Measurements from ENCODE around the gene C3orf33. TPM values are rescaled to one million over a fixed set of nuclear protein-coding genes. Genes with fewer than 3 reads are reported as not detected.
"Not testable (repeated sequence)": the region's sequence is repeated elsewhere in the genome, so short reads cannot be mapped to it uniquely, and the experiment has no call there.

C3orf33 gene
- not detected for total RNA-seq

DNA sequence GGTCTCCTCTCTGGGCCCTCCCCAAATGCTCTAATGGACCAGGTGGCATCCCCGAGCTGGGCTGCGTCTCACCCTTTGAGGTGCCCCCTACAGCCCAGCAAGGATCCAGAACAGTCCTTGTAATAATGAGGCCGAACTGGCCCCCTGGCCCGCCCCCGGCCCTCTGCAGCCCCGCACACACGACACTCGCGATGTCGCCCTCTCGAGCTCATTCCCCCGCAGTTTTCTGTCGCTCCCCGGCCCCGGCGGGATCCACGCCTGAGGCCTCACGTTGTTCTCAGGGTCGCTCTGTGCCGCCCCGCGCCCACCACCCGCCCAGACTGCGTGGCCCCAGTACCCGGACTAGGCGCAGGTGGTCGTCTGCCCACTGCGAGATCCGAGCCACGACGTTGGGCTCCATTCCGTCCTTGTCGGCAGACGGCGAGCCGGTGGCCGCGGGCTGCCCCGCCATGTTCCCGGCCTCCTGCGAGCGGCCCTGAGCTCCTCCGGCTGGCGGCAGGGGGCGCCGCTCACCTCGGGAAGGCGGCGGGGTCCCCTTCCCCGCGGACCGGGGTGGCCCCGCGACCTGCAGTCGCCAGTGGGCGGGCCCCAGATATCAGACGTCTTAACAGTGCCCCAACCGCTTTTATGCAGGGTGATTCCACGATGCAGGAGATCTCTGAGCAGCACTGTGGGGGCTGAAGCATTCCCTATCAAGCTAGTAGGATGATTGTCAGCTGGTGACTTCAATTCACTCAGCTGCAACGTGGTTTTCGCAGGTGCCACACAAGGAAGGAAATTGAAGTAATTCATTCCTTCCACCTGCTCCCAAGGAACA is at the start of gene C3orf33:
Gene C3orf33 (minus strand): TSS at position 477 of the 817 bp plus-strand sequence. CDS start 26 bp downstream, at position 451.
- peak; percentile 63 for DNase-seq

GRCh38 chr3:155854141-155854940 is 48.3 kb upstream of the C3orf33 start, which contains the start of gene SLC33A1:
Gene SLC33A1, minus strand, starts transcription at chr3:155854427. Its CDS starts 430 bp downstream, at chr3:155853997.
- peak; percentile 98 for DNase-seq

DNA sequence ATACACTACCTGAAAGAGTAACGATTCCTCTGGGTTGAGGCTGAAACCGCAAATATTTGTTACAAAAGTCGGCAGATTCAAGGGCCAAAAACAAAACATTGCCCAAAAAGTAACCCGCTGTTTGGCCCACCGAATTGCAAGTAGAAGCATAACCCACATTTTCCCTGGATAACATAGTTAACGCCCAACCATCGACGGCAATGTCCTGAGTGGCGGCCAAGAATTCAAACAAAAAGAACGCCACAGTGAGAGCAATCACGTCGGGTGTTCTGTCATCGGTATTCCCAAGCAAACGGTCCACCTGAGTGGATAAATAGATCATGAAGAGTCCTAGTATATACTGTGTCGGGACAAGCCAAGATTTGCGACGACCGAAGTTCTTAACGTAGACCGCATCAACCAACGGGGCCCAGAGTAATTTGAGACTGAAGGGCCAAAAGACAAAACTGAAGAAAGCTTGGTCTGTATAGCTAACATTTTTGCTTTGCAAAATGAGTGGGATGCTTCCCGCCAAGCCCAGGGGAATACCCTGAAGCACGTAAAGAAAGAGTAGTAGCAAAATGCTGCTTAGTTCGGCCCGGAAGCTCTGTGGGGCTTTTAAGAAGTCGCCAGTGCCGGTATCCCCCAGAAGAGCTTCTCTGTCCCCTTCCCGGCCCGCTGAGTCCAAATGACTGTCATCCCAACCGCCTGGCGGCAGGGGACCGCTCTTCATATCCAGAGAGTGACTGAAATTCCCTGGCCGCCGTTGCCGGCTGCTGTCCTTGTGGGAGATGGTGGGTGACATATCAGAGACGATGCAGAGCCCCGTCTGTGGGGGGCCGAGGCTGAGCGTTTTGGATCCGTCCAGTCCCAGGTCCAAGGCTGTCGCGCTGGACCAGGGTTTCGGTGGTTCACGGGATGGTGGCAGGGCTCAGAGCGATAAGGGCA is 47.4 kb upstream of the C3orf33 start:
- DNase-seq: peak; percentile 12

GRCh38 chr3:155852341-155852740 is 46.3 kb upstream of the C3orf33 start:
- no peak for DNase-seq

DNA sequence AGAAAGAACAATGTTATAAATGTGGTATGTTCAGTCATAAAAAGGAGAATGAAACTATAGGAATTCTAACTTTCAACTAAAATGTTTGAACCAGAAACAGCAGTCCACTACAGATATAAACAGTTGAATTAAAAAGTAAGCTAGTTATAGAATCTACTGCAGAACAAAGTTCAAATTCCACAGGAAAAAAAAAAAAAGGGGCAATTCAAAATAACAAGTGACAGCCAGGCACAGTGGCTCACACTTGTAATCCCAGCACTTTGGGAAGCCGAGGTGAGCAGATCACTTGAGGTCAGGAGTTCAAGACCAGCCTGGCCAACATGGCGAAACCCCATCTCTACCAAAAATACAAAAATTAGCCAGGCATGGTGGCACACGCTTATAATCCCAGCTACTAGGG is 43.3 kb upstream of the C3orf33 start:
- not testable (repeated sequence) for DNase-seq

GRCh38 chr3:155847993-155848392 is 41.9 kb upstream of the C3orf33 start:
- no peak for DNase-seq

DNA sequence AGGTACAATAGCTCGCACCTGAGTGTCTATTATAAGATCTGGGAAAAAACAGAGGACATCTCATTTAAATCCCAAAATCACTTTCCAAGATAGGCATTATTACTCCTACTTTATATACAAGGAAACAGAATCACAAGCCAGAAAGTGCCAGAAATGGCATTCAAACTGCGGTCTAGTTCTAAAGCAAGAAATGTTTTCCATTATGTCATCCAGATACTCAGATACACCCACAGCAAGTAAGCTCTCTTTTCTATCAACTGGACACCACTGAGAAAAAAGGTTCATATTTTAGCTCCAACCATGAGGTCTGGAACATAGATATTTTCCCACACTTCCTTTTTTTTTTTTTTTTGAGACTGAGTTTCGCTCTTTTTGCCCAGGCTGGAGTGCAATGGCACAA is 40.0 kb upstream of the C3orf33 start:
- no peak for DNase-seq

DNA sequence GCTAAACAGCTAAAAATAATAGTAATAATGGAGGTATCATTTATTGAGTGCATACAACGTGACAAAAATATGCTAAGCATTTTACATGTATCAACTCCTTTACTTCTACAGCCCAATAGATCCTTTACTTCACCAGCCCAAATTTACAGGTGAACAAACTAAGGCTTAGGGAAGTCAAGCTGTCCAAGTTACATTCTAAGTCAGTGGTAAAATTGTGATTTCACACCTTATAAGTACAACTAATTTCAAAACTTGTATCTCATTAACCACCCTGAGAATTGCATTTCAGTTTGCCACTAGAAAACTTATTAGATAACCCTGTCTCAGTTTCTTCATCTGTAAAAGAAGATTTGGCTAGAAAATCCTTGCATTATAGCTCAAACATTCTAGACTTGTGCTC is 37.5 kb upstream of the C3orf33 start:
- DNase-seq: no peak

DNA sequence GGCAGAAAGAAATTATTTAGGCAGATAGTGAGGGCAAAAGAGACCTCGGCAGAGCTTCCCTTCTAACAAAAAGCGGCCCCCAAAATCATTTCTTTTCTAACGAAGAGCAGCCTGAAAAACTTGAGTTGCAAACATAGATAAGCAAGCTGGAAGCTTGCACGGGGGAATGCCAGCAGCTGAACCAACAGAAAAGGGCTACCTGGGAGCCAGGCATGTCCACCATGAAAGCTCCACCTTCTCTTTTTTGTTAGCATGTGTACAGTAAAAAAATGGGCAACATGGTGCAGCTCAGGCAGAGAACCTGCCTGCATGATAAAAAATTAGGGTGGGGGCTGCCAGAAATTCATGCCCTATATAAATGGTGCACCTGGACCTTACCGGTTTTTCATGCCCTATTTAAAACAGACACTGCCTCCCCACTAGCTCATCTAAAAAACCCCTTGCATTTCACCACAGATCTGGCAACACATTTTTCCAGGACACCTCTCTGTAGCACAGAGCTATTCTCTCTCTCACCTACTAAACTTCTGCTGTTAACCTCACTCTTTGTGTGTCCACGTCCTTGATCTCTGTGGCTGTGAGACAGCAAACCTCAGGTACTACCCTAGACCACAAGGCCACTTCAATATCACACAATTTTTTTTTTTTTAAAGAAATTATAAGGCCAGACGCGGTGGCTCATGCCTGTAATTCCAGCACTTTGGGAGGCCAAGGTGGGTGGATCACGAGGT is 29.4 kb upstream of the C3orf33 start:
- no peak for DNase-seq

DNA sequence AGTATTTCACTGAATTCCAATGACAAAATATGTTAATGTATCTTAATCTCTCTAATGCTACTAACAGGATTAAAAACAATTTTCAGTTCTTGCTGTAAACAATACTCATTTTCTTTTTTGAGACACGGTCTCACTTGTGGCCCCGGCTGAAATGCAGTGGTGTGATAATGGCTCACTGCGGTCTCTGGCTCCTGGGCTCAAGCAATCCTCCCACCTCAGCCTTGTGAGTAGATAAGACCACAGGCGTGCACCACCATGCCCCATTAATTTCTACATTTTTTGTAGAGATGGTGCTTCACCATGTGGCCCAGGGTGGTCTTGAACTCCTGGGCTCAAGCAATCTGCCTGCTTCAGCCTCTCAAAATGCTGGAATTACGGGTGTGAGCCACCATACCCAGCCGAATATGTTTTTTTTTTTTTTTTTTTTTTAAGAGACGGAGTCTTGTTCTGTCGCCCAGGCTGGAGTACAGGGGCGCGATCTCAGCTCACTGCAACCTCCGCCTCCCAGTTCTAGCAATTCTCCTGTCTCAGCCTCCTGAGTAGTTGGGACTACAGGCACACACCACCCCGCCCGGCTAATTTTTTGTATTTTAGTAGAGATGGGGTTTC is 22.5 kb upstream of the C3orf33 start:
- DNase-seq: not testable (repeated sequence)

DNA sequence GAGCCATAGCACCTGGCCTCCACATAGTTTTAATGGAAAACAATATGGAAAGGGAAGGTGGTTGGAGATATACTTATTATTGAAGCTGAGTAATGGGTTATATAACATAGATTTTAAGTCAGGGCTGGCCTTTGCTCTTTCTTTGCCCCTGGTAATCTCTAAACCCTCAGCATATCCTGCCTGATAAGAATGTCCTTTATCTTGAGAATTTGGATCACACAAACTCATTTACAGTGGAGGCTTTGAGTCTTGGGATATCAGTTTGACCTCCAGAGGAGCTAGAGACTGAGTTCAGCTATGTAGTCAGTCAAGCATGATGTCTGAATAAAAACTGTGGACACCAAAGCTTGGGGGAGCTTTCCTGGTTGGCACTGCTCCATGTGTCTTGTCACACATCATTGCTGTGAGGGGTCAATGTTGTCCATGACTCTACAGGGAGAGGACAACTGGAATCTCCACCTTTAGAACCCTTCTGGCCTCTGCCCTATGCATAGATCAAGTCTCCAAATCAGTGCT is 9.0 kb upstream of the C3orf33 start:
- DNase-seq: no peak

DNA sequence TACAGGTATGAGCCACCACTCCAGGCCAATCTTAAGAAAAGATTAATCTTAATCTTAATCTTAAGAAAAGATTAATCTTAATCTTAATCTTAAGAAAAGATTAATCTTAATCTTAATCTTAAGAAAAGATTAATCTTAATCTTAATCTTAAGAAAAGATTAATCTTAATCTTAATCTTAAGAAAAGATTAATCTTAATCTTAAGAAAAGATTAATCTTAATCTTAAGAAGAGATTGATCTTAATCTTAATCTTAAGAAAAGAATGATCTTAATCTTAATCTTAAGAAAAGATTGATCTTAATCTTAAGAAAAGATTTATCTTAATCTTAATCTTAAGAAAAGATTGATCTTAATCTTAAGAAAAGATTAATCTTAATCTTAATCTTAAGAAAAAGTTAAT is 7.1 kb upstream of the C3orf33 start:
- DNase-seq: not testable (repeated sequence)

DNA sequence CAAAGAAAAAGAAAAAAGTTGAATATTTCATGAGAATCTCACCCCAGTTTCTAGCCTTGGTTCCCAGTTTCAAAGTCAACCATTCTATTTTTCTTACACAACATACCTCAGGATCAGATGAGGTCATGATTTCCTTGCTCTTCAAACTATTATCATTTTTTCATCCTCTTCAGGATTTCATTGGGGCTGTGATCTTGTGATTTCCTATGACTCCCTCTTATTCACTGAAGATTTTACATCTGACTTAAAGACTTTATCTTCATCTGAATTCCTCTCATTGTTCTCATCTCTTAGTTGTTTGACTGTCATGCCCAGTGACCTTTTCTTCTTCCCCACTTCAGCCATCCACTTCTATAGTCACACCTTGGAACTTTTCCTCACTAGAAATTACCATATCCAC is 3.1 kb upstream of the C3orf33 start:
- no peak for DNase-seq

DNA sequence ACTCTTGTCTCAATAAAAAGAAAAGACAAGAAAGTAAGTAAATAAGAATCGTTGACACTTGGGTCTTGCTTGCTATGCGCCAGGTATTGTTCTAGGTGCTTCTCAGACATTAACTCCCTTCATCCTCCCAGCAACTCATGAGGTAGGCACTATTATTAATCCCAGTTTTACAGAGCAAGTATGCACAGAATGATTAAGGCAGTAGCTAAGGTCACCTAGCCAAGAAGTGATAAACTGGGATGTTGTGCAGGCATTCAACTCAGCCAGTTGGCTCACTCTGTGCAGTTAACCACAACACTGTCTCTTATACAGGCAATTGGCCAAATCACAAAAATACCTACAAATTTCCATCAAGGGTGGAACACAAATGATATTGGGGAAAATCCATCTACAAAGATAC is 1.7 kb upstream of the C3orf33 start:
- no peak for DNase-seq

GRCh38 chr3:155805204-155805801 is 775 bp downstream of the C3orf33 start:
- DNase-seq: no peak

- no peak for DNase-seq
Observed at GRCh38 chr3:155804323-155804722, 1.8 kb downstream of the C3orf33 start.

DNA sequence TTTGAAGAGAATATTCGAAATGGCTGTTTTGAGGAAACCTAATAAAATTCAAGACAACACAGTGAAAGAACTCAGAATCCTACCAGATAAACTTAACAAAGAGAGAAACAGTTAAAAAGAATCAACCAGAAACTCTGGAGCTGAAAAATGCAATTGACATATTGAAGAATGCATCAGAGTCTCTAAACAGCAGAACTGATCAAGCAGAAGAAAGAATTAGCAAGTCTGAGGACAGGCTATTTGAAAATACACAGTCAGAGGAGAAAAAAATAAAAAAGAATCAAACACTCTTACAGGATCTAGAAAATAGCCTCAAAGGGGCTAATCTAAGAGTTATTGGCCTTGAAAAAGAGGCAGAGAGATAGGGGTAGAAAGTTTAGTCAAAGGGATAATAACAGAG is 13.5 kb downstream of the C3orf33 start:
- no peak for DNase-seq

DNA sequence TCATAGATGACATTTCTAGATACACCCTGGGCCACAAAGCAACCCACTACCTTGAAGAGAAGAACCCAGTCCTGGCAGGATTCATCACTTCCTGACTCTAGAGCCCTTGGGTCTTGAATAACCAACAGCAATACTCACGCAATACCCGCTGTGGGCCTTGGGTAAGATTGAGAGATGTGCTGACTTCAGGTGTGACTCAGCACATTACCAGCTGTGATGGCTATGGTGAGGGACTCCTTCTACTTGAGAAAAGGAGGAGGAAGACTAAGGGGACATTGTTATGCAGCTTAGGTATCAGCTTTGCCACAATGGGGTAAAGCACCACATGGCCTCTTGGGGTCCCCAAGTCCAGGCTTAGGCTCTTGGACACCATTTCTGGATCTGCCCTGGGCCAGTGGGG is 14.9 kb downstream of the C3orf33 start:
- DNase-seq: no peak

- no peak for DNase-seq
Observed at GRCh38 chr3:155790272-155790925, 15.7 kb downstream of the C3orf33 start.

DNA sequence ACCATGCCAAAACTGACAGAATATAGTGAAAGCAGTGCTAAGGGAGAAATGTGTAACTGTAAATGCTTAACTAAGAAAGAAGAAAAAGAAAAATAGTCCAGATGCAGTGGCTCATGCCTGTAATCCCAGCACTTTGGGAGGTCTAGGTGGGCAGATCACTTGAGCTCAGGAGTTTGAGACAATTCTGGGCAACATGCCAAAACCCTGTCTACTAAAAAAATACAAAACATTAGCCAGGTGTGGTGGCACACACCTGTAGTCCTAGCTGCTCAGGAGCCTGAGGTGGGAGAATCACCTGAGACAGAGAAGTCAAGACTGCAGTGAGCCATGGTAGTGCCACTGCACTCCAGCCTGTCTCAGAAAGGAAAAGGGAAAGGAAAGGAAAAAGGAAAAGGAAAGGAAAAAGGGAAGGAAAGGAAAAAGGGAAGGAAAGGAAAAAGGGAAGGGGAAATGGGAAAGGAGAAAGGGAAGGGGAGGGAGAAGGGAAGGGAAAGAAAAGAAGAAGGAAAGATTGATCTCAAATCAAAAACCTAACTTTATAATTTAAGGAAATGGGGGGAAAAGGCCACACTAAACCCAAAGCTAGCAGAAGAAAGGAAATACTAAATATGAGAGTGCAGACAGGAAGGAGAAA is 20.3 kb downstream of the C3orf33 start:
- no peak for DNase-seq
